Skeletal muscle satellite cell (primary cell): ENCODE measurements around the gene MAS1L.

Source experiments
- H3K27me3 ChIP-seq: 2 replicates; pipeline ENCODE4 v1.7.0; 2013; ENCODE audit warnings: low read length; ENCODE audit not compliant: control insufficient read depth, insufficient read depth
- H3K36me3 ChIP-seq: 2 replicates; pipeline ENCODE4 v1.7.0; 2013; ENCODE audit warnings: mild to moderate bottlenecking, control low read depth, low read length; ENCODE audit not compliant: insufficient read depth
- H3K4me1 ChIP-seq: 2 replicates; pipeline ENCODE4 v1.7.0; 2013; ENCODE audit warnings: low read length; ENCODE audit not compliant: control insufficient read depth, insufficient read depth
- H3K4me2 ChIP-seq: 2 replicates; pipeline ENCODE4 v1.7.0; 2013; ENCODE audit warnings: mild to moderate bottlenecking, low read length
- H3K4me3 ChIP-seq: 2 replicates; pipeline ENCODE4 v1.7.0; 2013; ENCODE audit warnings: low read length
- H3K9ac ChIP-seq: 2 replicates; pipeline ENCODE4 v1.7.0; 2013; ENCODE audit warnings: mild to moderate bottlenecking, low read depth, low read length, moderate library complexity
- H3K9me3 ChIP-seq: replicated peaks from 2 replicates; pipeline ENCODE4 v1.7.0; 2013; ENCODE audit warnings: mild to moderate bottlenecking, control low read depth, low read length

MAS1L gene

DNA sequence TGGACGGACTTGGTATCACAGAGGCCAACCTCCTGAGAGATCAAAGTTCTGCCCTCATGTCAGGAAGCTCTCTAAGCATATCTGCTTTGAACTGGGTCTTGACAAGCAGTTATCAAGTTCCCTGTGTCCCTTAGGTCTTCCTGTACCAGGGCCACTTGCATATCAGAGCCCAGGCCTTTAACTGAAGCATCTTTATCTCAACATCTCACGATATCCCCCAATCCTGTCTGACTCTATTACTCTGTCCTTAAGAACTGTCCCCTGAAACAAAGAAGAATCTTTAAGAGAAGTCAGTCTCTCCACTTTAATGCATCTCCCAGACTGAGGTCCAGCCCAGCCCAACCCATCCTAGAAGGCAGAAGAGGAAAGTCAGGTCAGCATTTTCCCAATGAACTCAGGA is 8.2 kb downstream of the MAS1L start:
- Histone ChIP-seq H3K4me2 (no peak overlapping the region), H3K4me3 (no peak overlapping the region), H3K36me3 (no peaks in the 10 kb centered on the region), H3K9me3 (peaks cover 13% of the 10 kb centered on the region), H3K4me1 (no peaks in the 10 kb centered on the region), H3K27me3 (no peaks in the 10 kb centered on the region), H3K9ac (no peak overlapping the region)

DNA sequence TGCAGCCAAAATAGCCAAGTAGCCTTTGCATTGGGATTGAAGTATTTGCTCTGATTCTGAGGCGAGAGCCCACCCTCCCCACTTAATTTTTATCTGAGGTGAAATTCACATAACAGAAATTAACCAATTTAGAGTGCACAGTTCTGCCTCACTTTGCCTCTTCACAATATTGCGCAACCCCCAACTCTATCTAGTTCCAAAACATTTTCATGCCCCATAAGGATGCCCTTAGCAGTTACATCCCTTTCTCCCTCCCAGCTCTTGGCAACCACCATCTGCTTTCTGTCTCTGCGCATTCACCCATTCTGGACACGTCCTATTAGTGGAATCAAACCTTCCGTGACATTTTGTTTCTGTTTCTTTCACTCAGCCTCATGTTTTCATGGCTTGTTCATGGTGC is 9.0 kb downstream of the MAS1L start:
- peaks cover 13% of the 10 kb centered on the region for H3K9me3 ChIP-seq
- no peak overlapping the region for H3K9ac ChIP-seq
- no peak overlapping the region for H3K4me2 ChIP-seq
- no peaks in the 10 kb centered on the region for H3K27me3 ChIP-seq
- H3K4me1 ChIP-seq = no peaks in the 10 kb centered on the region
- no peak overlapping the region for H3K4me3 ChIP-seq
- no peaks in the 10 kb centered on the region for H3K36me3 ChIP-seq

DNA sequence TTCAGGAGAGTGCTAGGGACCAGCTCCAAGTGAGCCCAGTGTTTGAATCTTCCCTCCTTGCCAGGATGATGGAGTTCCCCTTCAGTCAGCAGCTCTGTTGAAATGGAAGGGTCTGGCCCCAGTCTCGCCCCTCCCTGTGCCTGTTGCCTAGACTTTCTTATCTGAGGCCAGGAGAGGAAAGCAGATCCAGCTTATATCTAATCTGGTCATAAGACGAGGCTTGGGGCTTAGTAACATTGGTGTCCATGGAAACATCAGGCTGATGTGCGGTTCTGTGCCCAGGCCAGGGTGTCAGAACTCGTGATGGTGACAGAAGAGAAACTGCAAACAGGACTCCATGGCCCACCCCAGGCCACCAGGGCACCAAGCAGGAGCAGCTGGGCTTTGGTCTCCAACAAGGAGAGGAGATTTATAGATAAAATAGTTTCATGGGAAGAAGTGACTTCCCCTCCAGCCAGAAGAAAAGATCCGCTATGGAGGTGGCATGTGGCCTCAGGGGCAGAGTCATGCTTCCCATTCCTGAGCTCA is 9.8 kb downstream of the MAS1L start:
- peaks cover 13% of the 10 kb centered on the region for H3K9me3 ChIP-seq
- no peak overlapping the region for H3K4me3 ChIP-seq
- no peak overlapping the region for H3K4me2 ChIP-seq
- no peaks in the 10 kb centered on the region for H3K4me1 ChIP-seq
- H3K27me3 ChIP-seq = no peaks in the 10 kb centered on the region
- H3K36me3 ChIP-seq = no peaks in the 10 kb centered on the region
- H3K9ac ChIP-seq = no peak overlapping the region

DNA sequence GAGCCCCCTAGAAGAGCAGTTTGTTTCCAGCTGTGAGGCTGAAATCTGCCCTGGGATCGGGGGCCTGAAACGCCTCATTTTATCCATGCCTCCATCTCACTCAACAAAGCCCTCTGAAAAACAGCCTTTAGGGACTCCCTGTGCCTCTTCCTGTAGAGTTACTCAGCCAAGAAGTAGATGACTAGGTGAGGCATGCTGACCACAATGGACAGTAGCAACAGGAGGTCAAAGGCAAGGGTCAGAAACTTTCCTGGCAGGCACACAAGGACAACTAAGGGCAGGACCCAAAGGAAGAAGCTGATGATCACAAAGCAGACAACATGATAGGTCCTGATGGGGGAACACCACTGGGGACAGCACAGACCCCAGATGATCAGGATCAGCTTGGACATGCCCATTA is 12.8 kb downstream of the MAS1L start:
- Histone ChIP-seq H3K27me3 (no peaks in the 10 kb centered on the region), H3K9ac (no peak overlapping the region), H3K36me3 (no peaks in the 10 kb centered on the region), H3K9me3 (peaks cover 13% of the 10 kb centered on the region), H3K4me3 (no peak overlapping the region), H3K4me1 (no peaks in the 10 kb centered on the region), H3K4me2 (no peak overlapping the region)

DNA sequence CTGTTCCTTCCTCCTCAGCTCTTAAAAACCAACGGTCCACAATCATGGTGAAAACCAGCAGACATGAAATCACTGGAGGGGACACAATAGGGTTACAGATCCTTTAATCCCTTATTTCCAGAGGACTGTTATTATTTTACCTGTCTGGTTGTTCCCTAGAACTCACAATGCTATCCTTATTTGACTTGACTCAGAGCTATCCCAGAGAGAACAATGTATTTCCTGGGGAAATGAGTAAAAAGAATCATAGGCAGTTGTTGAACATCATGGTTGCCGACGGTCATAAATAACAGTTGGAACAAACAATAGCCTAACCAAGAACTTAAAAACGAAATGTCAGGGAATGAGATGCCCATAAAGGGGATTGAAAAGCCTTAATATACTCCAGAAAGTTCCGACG is 21.5 kb downstream of the MAS1L start:
- Histone ChIP-seq H3K9me3 (no peaks in the 10 kb centered on the region), H3K27me3 (no peaks in the 10 kb centered on the region), H3K9ac (no peak overlapping the region), H3K36me3 (no peaks in the 10 kb centered on the region), H3K4me1 (no peaks in the 10 kb centered on the region), H3K4me2 (no peak overlapping the region), H3K4me3 (no peak overlapping the region)

DNA sequence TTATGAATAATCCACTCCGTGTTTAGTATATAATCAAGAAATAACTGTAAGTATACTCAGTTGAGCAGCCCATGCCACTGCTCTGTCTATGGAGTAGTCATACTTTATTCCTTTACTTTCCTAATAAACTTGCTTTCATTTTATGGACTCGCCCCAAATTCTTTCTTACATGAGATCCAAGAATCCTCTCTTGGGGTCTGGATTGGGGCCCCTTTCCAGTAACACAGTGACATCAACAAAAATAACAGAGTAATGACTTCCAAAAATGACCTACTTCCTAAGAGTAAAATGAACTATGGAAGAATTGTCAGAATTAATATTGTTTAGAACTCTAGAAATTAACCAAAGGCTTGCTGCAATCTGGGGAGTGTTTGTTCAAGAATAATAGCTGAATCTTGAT is 22.0 kb downstream of the MAS1L start:
- Histone ChIP-seq H3K4me3 (no peak overlapping the region), H3K9ac (no peak overlapping the region), H3K4me1 (no peaks in the 10 kb centered on the region), H3K36me3 (no peaks in the 10 kb centered on the region), H3K27me3 (no peaks in the 10 kb centered on the region), H3K9me3 (no peaks in the 10 kb centered on the region), H3K4me2 (no peak overlapping the region)

DNA sequence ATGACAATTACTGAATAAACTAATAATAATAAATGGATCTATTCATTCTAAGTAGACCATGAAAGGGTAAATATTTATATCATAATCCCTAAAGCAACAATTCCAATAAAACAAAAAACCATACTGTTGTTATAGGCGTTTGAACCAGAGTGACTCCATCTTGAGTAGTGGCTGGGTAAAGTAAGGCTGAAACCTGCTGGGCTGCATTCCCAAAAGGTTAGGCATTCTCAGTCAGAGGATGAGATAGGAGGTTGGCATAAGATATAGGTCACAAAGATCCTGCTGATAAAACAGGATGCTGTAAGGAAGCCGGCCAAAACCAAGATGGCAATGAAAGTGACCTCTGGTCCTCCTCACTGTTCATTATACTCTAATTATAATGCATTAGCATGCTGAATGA is 22.5 kb downstream of the MAS1L start:
- Histone ChIP-seq H3K4me2 (no peak overlapping the region), H3K9me3 (no peaks in the 10 kb centered on the region), H3K27me3 (no peaks in the 10 kb centered on the region), H3K4me3 (no peak overlapping the region), H3K36me3 (no peaks in the 10 kb centered on the region), H3K4me1 (no peaks in the 10 kb centered on the region), H3K9ac (no peak overlapping the region)

DNA sequence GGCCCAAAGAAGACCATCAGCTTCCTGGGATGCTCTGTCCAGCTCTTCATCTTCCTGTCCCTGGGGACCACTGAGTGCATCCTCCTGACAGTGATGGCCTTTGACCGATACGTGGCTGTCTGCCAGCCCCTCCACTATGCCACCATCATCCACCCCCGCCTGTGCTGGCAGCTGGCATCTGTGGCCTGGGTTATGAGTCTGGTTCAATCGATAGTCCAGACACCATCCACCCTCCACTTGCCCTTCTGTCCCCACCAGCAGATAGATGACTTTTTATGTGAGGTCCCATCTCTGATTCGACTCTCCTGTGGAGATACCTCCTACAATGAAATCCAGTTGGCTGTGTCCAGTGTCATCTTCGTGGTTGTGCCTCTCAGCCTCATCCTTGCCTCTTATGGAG is 25.7 kb downstream of the MAS1L start:
- no peaks in the 10 kb centered on the region for H3K36me3 ChIP-seq
- H3K9ac ChIP-seq = no peak overlapping the region
- H3K4me1 ChIP-seq = no peaks in the 10 kb centered on the region
- no peak overlapping the region for H3K4me3 ChIP-seq
- H3K27me3 ChIP-seq = no peaks in the 10 kb centered on the region
- H3K4me2 ChIP-seq = no peak overlapping the region
- H3K9me3 ChIP-seq = no peaks in the 10 kb centered on the region

DNA sequence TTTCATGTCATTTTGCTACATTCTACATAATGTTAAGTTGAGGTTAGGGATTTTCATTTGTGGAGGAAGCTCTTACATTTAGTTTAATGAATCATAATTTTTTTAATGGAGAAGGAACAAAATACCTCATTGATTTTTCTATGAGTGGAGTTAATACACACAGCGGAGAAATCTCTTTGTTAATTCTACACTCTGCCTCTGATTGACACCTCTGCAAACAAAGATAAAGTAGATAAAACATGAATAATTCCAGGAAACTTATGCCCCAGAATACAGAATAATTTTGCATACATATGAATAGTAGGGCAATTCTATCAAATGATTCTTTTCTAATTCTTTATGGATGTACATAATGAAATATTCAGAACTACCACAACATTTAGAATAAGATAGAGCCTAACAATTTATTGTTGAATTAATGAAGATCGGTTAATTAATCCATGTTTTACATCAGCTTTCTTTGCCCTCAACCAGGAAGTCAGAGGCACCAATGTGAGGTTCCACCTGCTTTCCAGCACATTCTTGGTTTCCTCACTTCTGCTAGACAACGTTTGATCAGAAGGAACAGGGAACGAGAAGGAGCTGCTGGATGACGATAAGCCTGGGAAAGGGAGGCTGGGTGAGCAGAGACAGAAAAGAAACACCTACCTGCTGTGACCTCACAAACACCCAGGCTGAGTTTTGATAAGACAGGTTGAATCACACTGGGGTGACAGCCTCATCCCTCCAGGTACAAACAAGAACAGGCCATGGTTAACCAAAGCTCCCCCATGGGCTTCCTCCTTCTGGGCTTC is 26.5 kb downstream of the MAS1L start:
- Histone ChIP-seq H3K4me3 (no peak overlapping the region), H3K27me3 (no peaks in the 10 kb centered on the region)

DNA sequence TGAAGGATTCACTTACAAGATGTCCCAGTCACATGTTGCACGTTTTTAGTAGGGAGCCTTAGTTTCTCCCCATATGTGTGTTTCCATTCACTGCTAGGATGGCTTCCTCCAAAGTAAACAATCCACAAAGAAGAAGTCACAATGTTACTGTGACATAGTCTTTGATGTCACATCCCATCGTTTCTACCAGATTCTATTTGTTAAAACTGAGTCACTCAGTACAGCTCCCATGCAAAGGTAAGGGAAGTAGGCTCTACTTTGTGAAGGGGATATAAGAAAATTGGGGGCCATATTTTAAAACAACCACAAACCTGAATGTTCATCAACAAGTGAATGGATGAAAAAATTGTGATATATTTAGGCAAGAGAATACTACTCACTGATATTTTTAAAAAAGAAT is 30.8 kb downstream of the MAS1L start, which contains the start of the genes OR11A1 and OR2H1:
TSS of gene OR11A1 (minus strand) at position 101 of the 400 bp plus-strand sequence. CDS start 29,430 bp downstream, outside the sequence.
TSS of gene OR2H1 (plus strand) at position 185 of the 400 bp plus-strand sequence. CDS start 4,615 bp downstream, outside the sequence.
- H3K9me3 ChIP-seq = no peaks in the 10 kb centered on the region
- no peaks in the 10 kb centered on the region for H3K4me1 ChIP-seq
- H3K9ac ChIP-seq = no peak within 1 kb of the TSS
- H3K4me2 ChIP-seq = no peak within 1 kb of the TSS
- H3K4me3 ChIP-seq = no peak within 1 kb of the TSS
- no peaks in the 10 kb centered on the region for H3K27me3 ChIP-seq
- H3K36me3 ChIP-seq = no peaks in the 10 kb centered on the region

More for the DNA sequence above, 26.5 kb downstream of the MAS1L start:
- no peaks in the 10 kb centered on the region for H3K36me3 ChIP-seq
- no peaks in the 10 kb centered on the region for H3K9me3 ChIP-seq
- H3K4me1 ChIP-seq = no peaks in the 10 kb centered on the region
- no peak overlapping the region for H3K9ac ChIP-seq
- no peak overlapping the region for H3K4me2 ChIP-seq

DNA sequence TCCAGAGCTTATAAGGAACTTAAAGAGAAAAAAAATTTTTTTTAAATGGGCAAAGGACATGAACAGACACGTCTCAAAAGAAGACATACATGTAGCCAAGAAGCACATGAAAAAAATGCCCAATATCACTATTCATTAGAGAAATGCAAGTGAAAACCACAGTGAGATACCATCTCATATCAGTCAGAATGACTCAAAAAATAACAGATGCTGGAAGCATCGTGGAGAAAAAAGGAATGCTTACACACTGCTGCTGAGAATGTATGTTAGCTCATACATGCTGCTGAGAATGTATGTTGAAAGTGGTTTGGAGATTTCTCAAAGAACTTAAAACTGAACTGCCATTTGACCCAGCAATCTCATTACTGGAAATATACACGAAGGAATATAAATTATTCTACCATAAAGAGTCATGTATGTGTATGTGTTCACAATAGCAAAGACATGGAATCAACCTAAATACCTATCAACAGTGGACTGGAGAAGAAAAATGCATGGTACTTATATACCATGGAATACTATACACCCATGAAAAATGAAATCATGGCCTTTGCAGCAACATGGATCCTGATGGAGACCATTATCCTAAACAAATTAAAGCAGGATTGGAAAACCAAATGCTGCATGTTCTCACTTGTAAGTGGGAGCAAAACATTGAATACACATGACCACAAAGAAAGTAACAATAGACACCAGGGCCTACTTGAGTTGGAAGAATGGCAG is 36.1 kb downstream of the MAS1L start:
- no peak overlapping the region for H3K9ac ChIP-seq
- H3K4me2 ChIP-seq = no peak overlapping the region
- H3K9me3 ChIP-seq = peaks cover 3% of the 10 kb centered on the region
- no peaks in the 10 kb centered on the region for H3K27me3 ChIP-seq
- no peaks in the 10 kb centered on the region for H3K4me1 ChIP-seq
- H3K4me3 ChIP-seq = no peak overlapping the region
- H3K36me3 ChIP-seq = no peaks in the 10 kb centered on the region
